Cardiac fibroblast (primary cell): Measurements from ENCODE around the gene RPGRIP1L.

Source experiments
- DNase-seq, 2 donors: peaks; one replicate each; pipeline versions ENCODE4 v3.0.0 to v3.0.0-alpha.2; 2010; ENCODE audit warnings: low read depth in 2 of 2
- H3K4me3 ChIP-seq, 2 donors: replicated peaks in 1 of 2; 1 replicate in 1 of 2; 2 replicates in 1 of 2; pipeline ENCODE4 v1.5.1; 2011; ENCODE audit warnings: low read depth in 2 of 2, low read length in 2 of 2, mild to moderate bottlenecking in 2 of 2, moderate library complexity in 1 of 2
- CTCF ChIP-seq: IDR thresholded peaks from one replicate; pipeline ENCODE4 v1.5.1; 2011; ENCODE audit warnings: low read depth, mild to moderate bottlenecking, low read length, inconsistent platforms

Gene RPGRIP1L

DNA sequence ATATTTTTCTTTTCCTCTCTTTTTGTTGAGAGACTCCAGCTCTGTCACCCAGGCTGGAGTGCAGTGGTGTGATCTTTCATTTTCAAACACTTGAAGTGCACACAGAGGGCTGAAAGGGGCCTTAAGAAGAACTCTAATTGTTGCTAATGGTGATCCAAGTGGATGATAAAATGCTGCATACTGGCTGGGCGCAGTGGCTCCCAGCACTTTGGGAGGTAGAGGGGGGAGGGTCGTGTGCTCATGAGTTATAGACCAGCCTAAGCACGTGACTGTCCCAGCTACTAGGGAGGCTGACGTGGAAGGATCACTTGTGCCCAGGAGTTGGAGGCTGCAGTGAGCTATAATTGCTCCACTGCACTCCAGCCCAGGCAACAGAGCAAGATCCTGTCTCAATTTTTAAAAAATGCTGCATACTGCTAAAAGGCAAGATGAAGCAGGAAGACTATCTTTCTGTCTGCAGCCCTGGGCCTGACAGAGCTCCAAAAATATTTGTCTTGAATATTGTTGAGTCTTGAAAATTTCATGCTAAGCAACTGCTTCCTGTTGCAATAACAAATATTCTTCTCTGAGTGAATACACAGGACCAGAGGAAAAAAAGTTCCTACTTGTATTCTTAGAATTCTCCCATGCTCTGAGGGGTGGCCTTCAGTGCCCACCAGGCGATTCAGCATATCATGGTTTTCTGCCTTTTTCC, 137.0 kb downstream of the RPGRIP1L start:
- H3K4me3 ChIP-seq = no peak overlapping the region
- no peak for TF ChIP-seq CTCF
- DNase-seq = peak in 1 of 2 donors; percentile 7

DNA sequence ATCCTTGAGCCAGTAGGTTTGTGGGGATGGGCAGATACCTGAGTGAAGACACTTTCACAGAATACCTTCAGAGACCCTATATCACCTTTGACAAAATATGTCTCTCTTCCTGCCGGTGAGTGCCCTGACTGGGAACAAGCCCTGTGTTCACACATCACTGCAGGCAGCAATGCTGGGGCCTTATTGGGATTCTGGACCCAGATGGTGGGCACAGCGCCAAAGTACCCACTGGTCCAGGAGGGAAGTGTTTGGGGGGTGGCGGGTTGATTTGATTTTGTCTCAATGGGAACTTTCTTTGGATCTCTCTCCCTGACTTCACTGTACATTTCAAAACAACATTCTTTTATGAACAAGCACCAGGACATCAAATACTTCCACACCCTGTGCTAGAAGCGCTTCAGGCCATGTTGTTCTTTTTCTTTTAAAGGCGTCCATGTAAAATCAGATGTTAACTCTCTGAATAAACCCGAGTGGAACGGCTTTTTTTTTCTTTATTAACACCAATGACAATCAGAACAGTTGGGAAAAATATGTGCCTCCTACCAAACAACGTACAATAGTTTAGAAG, 138.3 kb downstream of the RPGRIP1L start:
- no peak for DNase-seq
- no peak overlapping the region for H3K4me3 ChIP-seq
- TF ChIP-seq CTCF = no peak

GRCh38 chr16:53563426-53563825, 140.2 kb downstream of the RPGRIP1L start:
- no peak for DNase-seq
- no peak overlapping the region for H3K4me3 ChIP-seq
- TF ChIP-seq CTCF = no peak

DNA sequence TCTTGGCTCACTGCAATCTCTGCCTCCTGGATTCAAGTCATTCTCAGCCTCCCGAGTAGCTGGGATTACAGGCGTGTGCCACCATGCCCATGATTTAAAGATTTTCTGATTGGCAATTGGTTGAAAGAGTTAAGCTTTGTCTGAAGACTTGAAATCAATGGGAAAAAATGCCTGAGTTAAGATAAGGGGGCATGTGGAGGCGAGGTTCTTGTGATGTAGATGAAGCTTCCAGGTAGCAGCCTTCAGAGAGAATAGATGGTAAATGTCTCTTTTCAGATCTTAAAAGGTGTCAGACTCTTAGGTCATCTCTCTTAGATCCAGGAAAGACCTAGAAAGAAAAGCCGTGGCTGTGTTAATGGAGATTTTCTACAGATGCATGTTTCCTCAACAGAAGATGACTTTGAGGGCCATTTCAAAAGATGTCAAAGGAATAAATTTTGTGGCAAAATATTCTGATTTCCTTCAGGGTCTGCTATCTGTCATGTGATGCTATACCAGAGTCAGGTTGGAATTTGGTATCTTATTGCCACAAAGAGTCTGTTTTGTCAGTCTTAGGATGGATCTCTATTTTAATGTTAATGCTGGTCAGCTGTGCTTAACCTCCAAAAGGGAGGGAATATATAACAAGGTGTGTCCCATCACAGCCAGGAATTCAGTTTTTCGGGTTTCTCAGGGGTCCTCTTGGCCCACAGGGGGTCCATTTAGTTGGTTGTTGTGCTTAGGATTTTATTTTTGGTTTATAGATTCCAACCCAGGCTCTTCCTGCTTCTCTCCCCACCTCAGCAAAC, 142.4 kb downstream of the RPGRIP1L start:
- TF ChIP-seq CTCF = no peak
- H3K4me3 ChIP-seq = no peak overlapping the region
- no peak for DNase-seq

- no peak for DNase-seq
- no peak for TF ChIP-seq CTCF
- no peak overlapping the region for H3K4me3 ChIP-seq
These were observed 144.2 kb downstream of the RPGRIP1L start for GRCh38 chr16:53559270-53559951.

- no peak for TF ChIP-seq CTCF
- H3K4me3 ChIP-seq = no peak overlapping the region
- DNase-seq = no peak
These were observed 144.9 kb downstream of the RPGRIP1L start for GRCh38 chr16:53558710-53559109.
